Right forelimb (tissue), 1 donor: ENCODE results near the gene AVPR2.

Source experiments
- DNase-seq: peaks from one replicate; pipeline ENCODE4 v3.0.0-alpha.2; 2018

Gene AVPR2

DNA sequence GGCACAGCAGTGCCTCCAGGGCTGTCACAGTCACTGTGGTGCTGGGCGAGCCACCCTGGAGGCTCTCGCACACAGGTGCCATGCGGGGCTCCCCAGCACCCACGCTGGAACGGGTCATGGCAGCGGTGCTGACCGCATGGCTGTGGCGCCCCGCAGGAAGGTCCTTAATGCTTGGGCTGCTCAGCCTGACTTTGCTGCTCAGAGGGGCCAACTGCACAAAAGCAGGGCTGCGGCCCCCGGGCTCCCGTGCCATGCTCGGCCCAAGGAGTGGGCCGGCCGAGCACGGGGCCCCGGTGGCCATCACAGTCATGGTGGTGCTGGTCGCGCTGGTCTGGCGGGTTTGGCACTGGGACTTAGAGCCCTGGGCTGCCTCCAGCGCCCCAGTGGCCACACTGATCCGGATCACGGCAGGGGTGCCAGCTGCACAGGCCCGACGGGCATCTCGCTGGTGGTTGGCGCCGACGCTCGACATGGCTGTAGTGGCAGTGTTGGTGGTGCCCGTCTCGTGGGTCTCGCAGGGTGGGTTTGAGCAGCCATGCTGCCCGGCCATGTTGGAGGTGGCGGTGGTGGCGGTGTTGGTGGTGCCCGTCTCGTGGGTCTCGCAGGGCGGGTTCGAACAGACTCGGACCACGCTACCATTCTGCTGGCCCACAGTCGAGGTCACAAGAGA lies 50.2 kb downstream of the AVPR2 start:
- no peak for DNase-seq

- no peak for DNase-seq
Observed at GRCh38 chrX:153955228-153955732, 50.8 kb downstream of the AVPR2 start.

DNA sequence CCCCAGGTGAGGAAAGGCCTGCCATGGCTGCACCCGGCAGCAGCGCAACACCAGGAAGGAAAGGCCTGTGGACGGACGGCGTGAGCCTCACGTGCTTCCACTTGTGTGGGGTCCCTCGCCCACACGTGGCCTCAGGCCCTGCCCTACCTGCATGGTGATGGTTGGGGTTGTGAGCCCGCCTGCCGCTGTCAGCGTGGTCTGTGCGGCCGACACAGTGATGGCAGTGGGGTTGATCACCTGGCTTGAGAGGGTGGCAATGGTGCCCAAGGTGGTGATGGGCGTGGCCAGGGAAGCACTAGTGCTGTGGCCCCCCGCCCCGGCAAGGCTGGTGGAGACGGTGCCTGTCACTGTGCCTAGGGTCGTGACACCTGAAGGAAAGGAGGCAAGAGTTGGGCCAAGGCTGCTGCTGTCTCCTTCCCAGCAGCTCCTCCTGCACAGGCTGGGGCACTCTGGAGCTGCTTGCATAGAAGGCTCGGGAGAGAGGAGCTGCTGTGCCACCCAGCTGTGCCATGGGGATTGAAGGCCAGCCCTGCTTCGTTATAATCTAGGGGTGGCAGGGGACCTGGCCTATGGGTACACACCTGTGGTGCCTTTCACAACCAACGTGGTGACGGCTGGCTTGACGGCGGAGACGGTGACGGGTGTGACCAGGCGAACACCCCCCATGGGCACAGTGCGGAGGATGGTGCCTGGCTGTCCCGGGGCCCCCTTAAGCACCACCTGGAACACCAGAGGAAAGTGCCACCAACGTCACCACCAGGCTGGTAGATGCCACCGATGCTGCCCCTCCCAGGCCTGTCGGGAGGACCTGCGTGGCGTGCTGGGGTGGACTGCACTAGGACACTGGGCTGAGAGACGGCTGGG lies 51.8 kb downstream of the AVPR2 start:
- no peak for DNase-seq
